GM19240 (cell line): Measurements from ENCODE around the gene FNDC11.
"Not testable (repeated sequence)": the region's sequence is repeated elsewhere in the genome, so short reads cannot be mapped to it uniquely, and the experiment has no call there.

Experiments used
- DNase-seq: peaks from one replicate; pipeline ENCODE4 v3.0.0; 2011; ENCODE audit warnings: low spot score; ENCODE audit not compliant: insufficient read length

FNDC11 gene, protein sequence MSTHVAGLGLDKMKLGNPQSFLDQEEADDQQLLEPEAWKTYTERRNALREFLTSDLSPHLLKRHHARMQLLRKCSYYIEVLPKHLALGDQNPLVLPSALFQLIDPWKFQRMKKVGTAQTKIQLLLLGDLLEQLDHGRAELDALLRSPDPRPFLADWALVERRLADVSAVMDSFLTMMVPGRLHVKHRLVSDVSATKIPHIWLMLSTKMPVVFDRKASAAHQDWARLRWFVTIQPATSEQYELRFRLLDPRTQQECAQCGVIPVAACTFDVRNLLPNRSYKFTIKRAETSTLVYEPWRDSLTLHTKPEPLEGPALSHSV

DNA sequence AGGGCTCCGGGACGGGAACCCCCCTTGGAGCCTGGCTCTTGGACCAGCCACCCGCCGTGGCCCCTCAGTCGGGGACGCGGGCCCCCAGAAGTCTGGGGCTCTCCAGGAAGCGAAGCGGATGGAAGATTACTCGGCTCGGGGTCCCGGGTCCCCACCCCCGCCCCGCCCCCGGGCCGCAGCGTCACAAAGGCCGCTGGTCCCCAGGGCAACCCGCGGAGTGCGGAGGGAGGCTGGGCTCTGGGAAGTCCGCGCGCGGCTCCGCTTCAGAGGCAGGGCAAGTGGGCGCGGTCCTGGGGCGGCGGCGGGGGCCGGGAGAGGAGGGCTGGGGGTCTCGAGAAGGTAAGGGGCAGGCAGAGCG is at the start of gene FNDC11:
FNDC11 (plus strand) TSS at position 227 of the 358 bp plus-strand sequence. CDS start 1,505 bp downstream, outside the sequence.
- no peak for DNase-seq

GRCh38 chr20:63504642-63505041 is 49.3 kb upstream of the FNDC11 start:
- DNase-seq, result no peak

DNA sequence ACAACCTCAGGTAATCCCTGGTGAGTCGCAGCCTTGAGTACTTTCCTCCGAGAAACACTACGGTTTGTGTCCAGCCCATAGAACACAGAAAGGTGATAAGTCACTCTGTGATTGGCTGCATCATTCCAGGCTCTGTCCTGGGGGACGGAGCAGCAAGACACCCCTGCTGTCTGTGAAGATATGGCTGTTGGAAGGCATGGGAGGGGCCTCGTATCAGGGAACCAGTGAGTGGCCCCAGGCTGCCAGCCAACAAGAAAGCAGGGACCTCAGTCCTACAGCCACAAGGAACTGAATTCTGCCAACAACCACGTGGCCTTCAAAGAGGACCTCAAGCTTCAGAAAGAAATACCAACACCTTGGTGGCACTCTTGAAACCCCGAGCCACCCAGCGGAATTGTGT is 48.7 kb upstream of the FNDC11 start:
- DNase-seq, result no peak

- no peak for DNase-seq
Measured at GRCh38 chr20:63505723-63506122, 48.2 kb upstream of the FNDC11 start.

GRCh38 chr20:63507083-63507743 is 46.7 kb upstream of the FNDC11 start:
- DNase-seq, result no peak

DNA sequence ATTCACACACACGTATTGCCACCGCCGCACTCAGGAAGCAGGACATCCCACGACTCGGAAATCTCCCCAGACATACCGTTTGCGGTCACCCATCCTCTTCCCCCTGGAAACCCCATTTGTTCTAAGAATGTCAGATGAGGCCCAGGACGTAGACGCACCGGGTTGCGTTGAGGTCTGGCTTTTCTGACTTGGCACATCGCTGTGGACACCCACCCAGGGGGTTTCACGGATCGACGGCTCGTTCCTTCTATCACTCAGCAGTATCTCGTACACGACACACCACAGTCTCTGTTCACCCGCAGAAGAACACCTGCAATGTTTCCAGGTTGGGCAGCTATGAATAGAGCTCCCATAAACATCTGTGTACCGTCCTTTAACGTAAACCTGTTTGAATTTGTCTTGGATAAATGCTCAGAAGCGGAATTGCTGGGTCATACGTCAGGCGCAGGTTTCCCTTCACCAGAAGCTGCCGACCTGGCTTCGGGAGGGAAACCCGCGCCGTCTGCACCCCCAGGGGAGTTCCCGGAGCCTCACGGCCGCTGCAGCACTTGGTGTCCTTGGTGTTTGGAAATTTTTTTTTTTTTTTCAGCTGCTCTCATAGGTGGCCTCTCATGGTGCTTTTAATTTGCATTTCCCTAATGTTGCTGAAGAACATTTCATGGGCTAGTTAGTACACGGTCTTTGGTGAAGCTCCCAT is 45.7 kb upstream of the FNDC11 start:
- DNase-seq, result no peak

DNA sequence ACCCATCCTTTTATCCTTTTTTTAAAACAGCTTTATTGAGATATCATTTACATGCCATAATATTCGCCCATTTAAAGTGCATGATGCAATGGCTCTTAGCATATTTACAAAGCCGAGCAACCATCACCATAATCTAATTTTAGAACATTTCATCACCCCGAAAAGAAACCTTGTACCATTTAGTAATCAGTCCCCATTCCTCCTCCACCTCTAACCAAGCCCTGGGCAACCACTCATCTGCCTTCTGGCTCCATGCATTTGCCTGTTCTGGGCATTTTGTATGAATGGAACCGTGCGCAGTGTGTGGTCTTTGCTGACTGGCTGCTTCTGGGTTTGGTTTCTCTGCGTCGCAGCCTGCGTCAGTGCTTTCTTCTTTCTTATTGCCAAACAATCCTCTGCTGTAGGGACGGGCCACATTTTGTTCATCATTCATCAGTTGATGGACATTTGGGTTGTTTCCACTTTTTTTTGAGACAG is 44.8 kb upstream of the FNDC11 start:
- DNase-seq, result no peak

DNA sequence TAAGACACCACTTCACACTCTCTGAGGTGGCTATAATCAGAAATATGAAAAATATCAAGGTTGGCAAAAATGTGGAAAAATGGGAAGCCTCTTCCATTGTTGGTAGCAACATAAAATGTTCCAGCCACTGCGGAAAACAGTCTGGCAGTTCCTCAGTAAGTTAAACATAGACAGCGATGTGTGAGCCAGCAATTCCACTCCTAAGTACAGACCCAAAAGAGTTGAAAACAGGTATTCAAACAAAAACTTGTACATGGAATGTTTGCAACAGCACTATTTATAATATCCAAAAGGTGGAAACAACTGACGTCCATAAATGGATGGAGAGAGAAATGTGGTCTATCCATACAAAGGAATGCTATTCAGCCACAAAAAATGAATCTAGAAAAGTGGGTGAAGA is 40.8 kb upstream of the FNDC11 start:
- no peak for DNase-seq

- DNase-seq, result not testable (repeated sequence)
Measured at GRCh38 chr20:63514520-63514919, 39.4 kb upstream of the FNDC11 start.

DNA sequence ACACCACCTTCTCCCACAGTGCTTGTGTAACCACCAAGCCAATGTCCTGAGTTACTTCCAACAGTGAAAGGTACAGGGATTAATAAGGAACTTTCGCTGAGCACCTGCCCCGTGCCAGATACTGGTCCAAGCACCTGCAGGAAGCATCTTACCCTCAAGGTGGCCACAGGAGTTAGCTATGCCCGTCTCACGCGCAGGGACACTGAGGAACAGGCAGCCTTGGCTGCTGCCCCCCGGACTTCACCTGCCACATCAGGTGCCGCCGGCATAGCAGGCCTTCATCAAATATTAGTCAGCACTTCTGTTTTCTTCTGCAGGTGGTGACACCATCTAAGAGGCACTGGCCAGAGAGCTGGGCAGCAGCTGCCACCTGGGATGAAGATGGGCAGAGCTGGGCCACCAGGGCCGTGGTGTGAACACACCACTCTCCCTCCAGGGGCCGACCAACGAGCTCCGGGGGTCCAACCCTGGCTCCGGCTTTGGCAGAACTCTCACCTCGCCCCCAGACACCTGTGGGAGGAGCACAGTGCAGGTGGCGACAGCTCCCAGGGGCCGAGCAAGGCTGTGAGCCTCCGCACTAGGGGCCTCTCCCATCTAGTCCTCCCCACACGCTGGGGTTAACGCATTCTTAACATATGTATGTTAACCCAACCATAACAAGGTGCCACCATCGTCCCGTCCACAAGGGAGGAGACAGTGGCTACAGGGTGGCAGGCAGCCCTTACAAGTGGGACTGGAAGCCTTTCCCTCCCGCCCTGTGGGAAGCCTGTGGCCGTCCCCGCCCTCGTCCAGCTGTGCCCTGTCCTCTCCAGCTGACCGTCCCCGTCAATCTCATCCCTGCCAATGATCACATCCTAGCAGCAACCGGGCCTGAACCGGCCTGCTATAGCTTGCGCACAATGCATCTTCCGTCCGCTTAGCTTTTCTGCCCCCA is 36.3 kb upstream of the FNDC11 start:
- no peak for DNase-seq

- DNase-seq, result no peak
Measured at GRCh38 chr20:63518351-63518861, 35.6 kb upstream of the FNDC11 start.

- DNase-seq, result no peak
Measured at GRCh38 chr20:63518946-63519667, 34.9 kb upstream of the FNDC11 start.

DNA sequence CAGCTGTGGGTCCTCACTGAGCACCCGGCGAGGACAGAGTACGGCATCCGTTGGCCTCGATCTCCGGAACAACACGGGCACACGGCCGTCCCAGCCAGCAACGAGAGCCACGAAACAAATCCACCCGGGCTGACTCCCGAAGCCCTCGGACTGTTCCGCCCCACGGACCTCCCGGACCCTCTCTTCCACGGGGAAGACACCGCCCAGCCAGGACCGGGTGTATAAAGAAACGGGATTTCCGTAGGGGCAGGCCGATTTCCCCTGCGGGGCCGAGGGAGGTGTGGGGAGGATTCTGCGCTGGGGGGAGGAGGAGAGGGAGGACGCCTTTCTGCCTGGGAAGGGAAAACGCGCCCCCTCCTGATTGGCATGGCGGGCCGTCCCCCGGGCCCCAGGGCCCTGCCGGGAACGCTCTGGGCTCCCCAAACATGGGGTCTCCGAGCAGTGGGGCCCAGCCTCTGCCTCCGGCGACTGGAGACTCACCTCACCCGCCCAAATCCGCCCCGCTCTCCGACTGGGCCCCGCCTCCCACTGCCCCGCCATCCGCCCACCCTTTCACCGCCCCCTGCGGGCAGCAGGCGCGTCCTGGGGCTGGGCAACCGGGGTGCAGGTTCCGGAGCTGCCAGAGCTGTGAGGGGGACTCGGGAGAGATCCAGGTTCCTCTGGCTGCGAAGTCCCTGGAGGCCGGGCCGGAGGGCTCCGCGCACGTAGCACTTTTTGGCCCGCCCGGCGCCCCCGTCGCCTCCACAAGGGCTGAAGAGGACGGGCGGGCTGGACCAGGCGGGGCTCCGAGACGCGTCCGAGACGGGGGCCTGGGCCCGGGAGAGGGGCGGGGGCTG is 34.1 kb upstream of the FNDC11 start:
- DNase-seq, result no peak

DNA sequence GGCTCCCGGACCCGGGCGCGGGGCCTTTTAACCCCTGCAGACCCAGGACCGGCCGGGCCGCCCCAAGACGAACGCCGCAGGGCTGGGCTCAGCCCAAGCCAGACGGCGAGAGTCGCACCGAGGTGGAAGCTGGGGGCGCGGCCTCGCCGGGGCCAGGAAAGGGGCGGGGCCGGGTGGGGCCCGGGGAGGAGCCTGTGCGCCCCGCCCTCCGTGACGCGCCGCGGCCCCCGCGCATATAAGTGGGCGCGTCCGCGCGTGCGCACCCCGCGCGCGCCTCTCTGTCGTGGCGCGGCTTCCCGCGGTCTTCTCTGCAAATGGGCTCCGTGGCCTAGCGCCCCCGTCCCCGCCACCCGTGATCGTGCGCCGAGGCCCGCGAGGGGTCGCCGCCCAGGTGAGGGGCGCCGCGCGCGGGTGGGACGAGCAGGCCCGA is 33.4 kb upstream of the FNDC11 start, which contains the start of gene PPDPF:
PPDPF (plus strand) TSS at position 262 of the 430 bp plus-strand sequence. CDS start 544 bp downstream, outside the sequence.
- peak; percentile 92 for DNase-seq

- DNase-seq, result peak; percentile 81
Measured at GRCh38 chr20:63520934-63521601, 32.9 kb upstream of the FNDC11 start.

DNA sequence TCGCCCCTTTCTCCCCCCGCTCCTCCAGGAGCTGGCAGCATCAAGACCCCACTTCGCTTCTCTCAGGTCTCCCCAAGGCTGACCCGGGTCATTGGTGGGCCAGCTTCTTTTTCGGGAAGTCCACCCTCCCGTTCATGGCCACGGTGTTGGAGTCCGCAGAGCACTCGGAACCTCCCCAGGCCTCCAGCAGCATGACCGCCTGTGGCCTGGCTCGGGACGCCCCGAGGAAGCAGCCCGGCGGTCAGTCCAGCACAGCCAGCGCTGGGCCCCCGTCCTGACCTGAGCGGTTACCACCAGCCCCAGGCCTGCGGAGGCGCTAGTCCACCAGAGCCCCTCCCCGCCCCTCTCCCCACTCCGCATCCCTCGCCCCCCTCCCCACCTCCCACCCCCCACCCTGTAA is 32.4 kb upstream of the FNDC11 start:
- DNase-seq, result no peak

DNA sequence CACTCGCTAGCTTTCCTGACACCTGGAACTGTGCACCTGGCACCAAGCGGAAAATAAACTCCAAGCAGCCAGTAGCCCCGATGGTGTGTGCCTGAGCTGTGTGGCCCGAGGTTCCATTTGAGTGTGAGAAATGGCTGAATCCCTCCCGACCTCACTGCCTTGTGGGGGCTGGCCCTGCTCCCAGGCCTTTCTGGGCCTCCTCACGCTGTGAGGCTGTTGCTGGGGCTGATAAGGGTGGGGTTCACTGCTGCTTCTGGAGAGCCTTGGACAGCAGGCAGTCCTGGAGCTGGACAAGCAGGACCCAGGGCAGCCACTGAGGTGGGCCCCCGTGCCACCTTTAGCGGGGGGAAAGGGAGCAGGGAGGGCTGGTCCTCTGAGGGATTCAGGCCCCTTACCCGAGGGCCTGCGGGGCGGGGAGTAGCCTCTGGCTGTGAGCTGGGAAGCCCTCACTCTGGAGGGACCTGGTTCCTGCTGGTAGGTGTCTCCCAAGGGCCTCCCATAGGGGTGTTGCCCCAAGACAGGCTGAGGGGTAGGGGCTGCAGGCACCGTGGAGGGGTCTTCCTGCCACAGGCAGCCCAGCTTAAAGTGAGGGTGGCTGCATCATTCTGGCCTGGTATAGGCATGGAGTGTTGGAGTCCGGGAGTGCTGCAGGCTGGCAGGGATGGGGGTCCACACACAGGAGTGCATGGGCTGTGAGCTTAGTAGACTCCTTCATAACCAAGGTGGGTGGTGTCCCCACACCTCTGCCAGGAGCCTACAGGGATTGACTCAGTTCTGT is 31.7 kb upstream of the FNDC11 start:
- no peak for DNase-seq
